ENCODE results near the gene B4GAT1.
"Not testable (repeated sequence)": the region's sequence is repeated elsewhere in the genome, so short reads cannot be mapped to it uniquely, and the experiment has no call there.

Gene B4GAT1

GRCh38 chr11:66335531-66336233 lies 11.7 kb downstream of the B4GAT1 start:
- DNase-seq = peak; percentile 64

GRCh38 chr11:66334605-66335442 lies 12.6 kb downstream of the B4GAT1 start:
- DNase-seq = no peak

DNA sequence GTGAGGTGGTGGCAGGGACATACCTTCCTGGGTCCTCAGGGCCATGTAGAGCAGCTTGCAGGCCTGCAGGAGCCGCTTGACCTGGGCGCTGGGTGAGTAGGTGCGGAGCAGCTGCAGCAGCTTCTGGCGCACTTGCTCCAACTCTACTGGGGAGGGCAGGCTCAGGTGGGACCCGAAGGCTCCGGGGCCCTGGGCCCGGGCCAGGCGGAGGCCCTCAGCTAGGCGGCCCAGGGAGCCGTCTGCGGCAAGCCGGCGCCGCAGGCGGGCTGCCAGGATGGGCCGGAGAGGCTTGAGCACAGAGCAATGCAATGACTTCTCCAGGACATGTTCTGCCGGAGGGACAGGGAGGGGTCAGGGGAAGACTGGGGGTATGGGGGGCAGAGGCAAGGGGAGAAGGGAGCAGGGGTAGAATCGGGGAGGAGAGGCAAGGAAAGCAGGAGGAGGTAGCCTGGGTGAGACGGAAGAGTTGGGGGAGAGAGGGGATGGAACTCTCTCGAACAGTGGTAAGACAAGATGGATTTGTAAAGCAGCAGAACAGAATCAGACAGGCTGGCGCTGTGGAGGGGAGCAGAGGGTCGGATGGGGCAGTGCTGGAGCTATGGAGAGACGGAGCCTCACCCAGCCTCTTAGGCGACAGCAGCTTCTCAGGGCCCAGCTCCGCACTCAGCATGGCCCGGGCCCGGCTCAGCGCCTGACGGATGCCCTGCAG lies 13.4 kb downstream of the B4GAT1 start:
- no peak for DNase-seq

GRCh38 chr11:66333220-66333877 lies 14.1 kb downstream of the B4GAT1 start:
- DNase-seq = no peak

DNA sequence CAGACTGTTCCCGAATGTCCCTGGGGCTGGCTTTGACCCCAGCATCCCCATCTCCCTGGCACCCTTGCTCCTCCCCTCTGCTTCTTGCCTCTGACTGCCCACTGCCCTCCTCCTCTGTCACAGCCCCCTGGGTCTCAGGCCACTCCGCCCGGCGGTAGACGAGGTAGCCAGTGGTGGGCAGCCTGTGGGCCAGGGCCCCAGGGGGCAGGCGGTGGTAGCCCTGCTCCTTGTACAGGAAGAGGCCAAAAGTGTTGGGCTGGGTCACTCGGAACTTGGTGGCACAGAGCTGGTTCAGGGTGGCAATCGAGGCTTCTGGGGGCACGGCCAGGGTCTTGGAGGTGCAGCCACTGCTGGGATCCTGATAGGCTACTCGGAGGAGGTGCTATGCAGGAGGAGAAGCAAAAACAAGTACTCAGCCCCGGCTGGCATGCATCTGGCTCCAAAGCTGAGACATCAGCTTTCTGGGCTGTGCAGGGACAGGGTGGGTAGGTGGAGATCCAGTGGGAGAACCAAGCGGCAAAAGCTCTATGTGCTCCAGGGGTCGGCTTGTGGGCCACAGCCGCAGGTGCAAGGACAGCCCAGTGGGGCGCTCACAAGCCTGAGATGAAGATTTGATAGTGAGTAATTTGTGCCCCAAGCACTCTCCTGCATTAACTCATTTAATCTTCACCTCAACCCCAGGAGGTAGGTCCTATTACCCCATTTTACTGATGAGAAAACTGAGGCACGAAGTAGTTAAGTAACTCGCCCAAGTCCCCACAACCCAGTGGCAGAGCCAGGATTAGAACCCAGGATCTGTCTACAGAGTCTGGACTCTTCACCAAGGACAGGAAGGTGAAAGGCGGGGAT lies 14.8 kb downstream of the B4GAT1 start:
- no peak for DNase-seq

DNA sequence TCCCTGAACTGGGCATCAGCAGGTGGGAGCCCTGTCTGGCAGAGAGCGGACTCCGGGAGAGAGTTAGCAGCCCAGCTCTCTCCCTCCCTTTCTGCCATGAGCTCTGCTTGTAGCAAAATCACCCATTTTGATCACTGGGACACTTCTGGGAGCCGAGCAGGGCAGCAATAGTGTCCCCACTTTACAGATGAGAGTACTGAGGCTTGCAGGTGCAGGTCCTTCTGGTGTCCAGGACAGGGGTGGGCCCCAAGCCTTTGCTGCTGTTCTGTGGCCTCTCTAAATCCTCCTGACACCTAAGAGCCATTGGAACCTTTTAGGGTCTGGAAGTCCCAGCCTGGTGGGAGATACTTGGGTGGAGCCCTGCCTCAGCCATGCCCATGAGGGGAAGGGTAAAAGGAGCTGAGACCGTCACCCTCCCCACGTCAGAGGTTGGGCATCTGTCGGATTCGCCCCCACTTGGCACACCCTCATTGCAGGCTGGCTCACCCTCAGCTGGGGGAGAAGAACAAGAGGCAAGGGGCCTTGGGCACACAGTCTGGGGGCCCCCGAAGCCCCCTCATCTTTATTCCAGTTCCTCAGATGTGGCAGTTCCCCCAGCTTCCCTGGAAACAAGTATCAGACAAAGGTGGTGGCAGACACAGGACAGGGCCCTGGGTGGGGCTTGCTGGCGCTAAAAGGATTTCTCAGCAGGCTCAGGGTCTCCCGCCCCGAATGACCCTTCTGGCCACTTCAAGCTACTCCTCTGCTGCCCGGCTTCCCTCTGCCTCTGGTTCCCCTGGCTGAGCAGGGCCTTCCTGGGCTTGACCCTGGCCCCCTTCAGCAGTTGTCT lies 15.7 kb downstream of the B4GAT1 start:
- no peak for DNase-seq

DNA sequence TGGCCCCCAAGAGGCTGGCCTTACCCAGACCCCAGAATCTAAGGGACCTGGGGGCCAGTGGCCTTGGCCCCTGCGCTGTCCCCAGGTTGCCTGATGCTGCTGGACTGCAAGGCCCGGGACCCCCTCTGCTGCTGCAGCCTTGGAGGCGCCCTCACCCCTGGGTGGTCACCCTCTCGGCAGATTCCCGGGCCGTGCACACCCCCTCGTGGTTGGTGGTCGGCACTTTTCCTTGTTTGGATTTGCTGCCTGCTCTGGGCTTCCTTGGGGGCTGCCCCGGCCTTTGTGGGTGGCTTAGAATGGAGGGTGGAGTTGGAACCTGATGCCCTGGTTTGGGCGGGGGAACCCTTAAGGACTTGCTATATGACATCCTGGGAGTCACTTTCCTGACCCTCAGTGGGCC lies 16.5 kb downstream of the B4GAT1 start:
- DNase-seq = no peak

DNA sequence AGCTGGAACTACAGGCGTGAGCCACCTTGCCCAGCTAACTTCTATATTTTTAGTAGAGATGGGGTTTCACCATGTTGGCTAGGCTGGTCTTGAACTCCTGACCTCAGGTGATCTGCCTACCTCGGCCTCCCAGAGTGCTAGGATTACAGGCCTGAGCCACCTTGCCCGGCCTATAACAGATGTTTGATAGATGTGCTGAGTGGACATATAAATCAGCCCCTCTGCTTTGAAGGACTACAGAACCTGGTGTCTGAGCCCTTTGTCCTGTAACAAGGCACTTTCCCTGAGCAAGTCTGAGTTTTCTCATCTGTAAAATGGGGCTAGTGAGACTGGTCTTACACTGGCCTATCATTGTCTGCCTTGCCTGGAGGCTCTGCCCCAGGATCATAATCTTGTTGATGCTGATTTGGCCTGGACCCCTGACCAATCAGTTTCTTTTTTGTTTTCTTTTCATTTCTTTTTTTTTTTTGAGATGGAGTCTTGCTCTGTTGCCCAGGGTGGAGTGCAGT lies 18.2 kb downstream of the B4GAT1 start:
- no peak for DNase-seq

- peak; percentile 85 for DNase-seq
Measured at GRCh38 chr11:66328302-66329144, 18.9 kb downstream of the B4GAT1 start.

DNA sequence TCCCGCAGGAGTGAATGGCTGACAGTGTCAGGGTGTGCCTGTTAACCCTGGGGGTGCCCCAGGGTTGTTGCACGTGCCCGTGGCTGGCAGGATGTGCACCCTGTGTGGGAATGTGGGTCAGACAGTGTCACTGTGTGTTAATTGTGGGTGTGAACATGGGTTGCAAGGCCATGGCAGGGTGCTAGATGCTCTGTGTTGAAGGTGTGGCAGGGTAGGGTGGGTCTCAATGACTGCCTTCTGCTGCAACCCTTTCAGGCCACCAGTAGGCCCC lies 19.5 kb downstream of the B4GAT1 start:
- DNase-seq = no peak

DNA sequence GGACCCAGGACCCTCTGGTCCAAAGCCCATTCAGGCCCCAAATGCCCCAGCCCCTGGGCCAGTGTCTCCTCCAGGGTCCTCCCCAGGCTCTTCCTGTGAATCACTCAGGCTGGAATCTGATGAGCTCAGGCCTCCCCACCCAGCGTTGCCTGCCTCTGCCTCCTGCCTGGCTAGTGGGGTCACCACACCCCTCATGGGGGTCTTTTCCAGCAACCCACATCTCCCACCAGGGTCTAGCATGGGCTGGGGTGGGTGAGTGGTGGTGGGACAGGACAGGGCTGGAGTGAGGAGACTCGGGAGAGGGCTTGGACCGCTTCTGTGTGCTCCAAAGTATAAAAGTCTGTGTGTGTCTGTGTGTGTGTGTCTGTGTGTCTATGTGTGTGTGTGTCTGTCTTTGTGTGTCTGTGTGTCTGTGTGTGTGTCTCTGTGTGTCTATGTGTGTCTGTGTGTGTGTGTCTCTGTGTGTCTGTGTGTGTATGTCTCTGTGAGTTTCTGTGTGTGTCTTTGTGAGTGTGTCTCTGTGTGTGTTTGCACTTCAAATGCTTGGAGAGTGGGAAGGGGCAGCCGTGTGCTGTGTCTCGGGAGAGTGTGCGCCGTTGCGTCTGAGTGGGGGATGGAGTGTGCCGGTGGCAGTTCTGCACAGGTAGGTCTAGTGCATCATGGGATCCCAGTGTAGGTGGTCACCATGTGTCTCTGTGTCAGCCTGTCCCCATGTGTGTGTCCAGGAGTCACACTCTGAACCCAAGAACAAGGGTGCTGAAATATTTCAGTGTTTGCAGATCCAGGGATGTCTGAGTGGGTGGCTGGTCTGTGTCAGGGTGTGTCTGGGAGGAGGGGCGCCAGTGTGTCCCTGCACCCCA lies 20.0 kb downstream of the B4GAT1 start:
- no peak for DNase-seq

DNA sequence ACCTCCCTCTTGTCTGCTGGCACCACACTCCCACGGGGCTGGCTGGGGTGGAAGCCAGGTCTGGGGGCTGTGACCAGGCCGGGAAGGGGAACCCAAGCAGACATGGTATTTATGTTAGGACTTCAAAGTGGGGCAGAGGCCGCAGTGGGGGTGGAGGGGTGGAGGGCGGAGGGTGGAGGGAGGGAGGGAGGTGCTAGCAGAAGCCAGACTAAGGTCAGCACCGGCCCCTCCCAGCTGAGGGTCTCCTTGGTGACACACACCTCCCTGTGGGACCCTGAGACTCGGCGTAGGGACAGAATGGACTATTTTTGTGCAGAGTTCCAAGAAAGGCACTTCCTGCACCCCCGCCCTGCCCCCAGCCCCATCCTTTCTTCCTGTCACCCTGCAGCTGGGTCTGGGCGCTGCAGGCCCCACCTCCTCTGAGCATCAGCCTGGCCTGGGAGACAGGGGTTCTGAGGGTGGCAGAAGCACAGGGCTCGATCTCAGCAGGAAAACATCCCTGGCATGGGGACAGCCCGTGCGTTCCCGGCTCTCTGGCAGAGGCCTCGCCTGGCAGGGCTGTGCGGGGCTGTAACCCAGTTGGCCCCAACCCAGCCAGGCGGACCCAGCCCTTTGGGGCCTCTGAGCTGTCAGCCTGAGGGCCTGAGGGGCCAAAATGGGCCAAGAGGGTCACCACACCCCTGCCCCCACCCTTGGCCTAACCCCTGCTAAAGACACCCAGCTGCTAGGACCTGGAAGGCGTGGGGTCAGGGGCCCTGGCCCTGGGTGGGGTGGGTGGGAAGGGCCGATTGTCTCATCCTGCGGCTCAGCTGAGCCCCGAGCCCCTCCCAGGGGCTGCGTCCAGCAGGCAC lies 20.9 kb downstream of the B4GAT1 start:
- peak; percentile 70 for DNase-seq

- no peak for DNase-seq
Measured at GRCh38 chr11:66325263-66325671, 22.2 kb downstream of the B4GAT1 start.

DNA sequence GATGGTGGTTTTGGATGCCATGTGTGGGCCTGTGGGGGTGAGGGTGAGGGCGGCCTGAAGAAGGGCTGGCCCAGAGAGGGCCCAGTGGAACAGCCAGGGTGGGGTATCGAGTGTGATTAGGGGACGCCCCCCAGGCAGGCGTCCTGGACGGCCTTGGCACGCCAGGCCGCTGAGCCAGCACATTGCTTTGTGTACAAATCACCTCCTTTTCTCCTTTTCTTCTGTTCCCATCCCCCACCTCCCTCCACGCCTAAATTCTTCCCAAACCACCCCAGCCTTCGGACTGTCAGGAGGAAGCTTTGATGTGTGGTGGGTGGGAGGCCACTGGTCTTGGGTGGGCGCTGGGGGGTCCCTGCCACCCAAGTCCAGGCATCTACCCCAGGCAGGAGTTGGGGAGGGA lies 22.8 kb downstream of the B4GAT1 start:
- DNase-seq = no peak

DNA sequence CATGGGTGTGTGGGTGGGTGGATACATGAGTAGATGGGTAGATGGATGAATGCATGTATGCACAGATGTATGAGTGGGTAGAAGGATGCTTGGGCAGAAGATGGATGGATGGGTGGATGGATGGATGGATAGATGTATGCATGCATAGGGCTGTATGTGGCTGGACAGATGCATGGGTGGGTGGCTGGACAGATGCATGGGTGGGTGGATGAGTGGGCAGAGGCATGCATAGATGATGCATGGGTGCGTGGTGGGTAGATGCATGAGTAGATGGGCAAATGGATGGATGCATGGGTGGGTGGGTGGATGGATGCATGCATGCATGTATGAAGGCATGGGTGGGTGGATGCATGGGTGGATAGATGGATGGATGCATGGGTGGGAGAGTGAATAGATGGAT lies 23.7 kb downstream of the B4GAT1 start:
- DNase-seq = no peak

DNA sequence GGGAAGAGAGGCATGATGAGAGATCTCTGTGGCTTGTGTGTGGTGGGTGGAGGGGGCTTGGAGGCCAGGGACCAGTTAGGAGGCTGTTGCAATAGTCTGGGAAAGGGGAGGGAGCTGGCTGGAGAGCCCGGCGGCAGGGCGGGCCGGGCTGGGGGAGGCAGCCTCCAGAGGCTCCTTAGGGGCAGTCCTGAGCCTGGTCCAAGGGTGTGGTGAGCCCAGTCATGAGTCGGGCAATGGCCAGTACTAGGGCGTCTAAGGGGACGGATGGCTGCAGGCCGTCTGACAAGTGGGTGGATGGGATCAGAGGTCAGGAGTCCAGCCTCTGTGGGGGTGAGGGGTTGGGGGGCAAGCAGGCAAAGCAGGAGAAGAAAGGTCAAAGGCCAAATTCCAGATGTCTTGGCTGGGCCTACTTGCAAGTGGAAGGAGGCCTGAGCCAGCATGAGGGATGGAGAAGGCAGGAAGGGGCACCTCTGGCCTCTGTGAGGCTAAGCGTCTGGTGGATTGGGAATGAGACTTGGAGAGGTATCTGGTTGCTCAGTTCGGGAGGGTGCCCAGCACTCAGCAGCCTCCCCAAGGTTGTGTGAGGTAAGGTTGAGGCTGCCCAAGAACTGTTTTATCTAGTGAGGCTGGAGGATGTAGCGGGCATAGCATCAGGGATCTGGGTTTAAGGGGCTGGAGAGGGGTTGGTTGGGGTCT lies 24.5 kb downstream of the B4GAT1 start:
- DNase-seq = no peak

DNA sequence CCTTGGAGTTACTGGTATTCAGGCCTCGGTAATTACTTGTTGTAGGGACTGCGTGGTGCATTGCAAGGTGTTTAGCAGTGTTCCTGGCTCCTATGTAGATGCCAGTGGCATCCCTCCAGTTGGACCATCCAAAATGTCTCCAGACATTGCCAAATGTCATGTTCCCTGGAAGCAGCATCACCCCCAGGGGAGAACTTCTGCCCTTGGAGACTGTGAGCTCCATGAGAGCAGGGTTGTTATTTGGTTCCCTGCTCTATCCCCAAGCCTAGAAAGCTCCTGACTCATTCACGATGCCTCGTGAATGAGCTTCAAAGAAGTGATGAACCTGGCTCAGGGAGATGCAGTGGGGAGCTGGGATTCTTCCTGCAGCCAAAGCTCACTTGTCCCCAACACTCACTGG lies 25.8 kb downstream of the B4GAT1 start:
- DNase-seq = no peak

- not testable (repeated sequence) for DNase-seq
Measured at GRCh38 chr11:66320748-66321147, 26.7 kb downstream of the B4GAT1 start.
